ENCODE results near the gene CLIC4. TPM values are rescaled to one million over a fixed set of nuclear protein-coding genes. Genes with fewer than 3 reads are reported as not detected.

The CLIC4 gene
- total RNA-seq, 4 donors from 2014 or later: 53.0 to 151 (median 95.3) TPM

GRCh38 chr1:24849672-24850295, 104.5 kb downstream of the CLIC4 start:
- H3K4me3 ChIP-seq (replicated peaks in 1 of 3): no peak overlapping the region
- H3K36me3 ChIP-seq: no peaks in the 10 kb centered on the region
- 68% methylated on average over 9 of the region's 9 CpGs for WGBS, 2 donors
- no peak for DNase-seq
- no peak overlapping the region for H3K27ac ChIP-seq
- TF ChIP-seq CTCF (IDR thresholded peaks at IDR 0.05): peak in 1 of 6 experiments; percentile 5
- no peak for TF ChIP-seq POLR2A (IDR thresholded peaks at IDR 0.05)
- intact Hi-C loops (cut with DNase I): loop anchor here (5.0 to 10.0 kb wide), 3 partner anchors 48 to 353 kb away; no protein-coding TSS in a partner anchor
- peaks cover 7 to 9% of the 10 kb centered on the region in 2 donors for H3K4me1 ChIP-seq
- H3K27me3 ChIP-seq: no peaks in the 10 kb centered on the region
- H3K9me3 ChIP-seq: no peaks in the 10 kb centered on the region

GRCh38 chr1:24850328-24850920, 105.2 kb downstream of the CLIC4 start:
- no peaks in the 10 kb centered on the region for H3K36me3 ChIP-seq
- intact Hi-C loops (cut with DNase I): loop anchor here (5.0 to 10.0 kb wide), 3 partner anchors 47 to 352 kb away; no protein-coding TSS in a partner anchor
- H3K27ac ChIP-seq: no peak overlapping the region
- H3K4me1 ChIP-seq: peaks cover 7 to 9% of the 10 kb centered on the region in 2 donors
- no peaks in the 10 kb centered on the region for H3K27me3 ChIP-seq
- DNase-seq: no peak
- H3K4me3 ChIP-seq (replicated peaks in 1 of 3): no peak overlapping the region
- H3K9me3 ChIP-seq: no peaks in the 10 kb centered on the region
- 76 to 81% methylated on average over 6 of the region's 6 CpGs for WGBS, 2 donors
- TF ChIP-seq POLR2A (IDR thresholded peaks at IDR 0.05): no peak

GRCh38 chr1:24853649-24854048, 108.4 kb downstream of the CLIC4 start:
- Histone ChIP-seq H3K9me3 (no peaks in the 10 kb centered on the region), H3K27ac (no peak overlapping the region), H3K4me1 (peaks cover under 1 to 3% of the 10 kb centered on the region in 2 donors), H3K4me3 (replicated peaks in 1 of 3) (no peak overlapping the region), H3K27me3 (no peaks in the 10 kb centered on the region), H3K36me3 (no peaks in the 10 kb centered on the region)
- no peak for DNase-seq
- WGBS, 2 donors: 69 to 75% methylated on average over 6 of the region's 6 CpGs
- no peak for TF ChIP-seq POLR2A (IDR thresholded peaks at IDR 0.05)
- no peak for TF ChIP-seq CTCF (IDR thresholded peaks at IDR 0.05)
- intact Hi-C loops (cut with DNase I): loop anchor here (5.0 to 10.0 kb wide), 3 partner anchors 44 to 349 kb away; no protein-coding TSS in a partner anchor

- H3K36me3 ChIP-seq: no peaks in the 10 kb centered on the region
- no peaks in the 10 kb centered on the region for H3K4me1 ChIP-seq
- no peak for TF ChIP-seq CTCF (IDR thresholded peaks at IDR 0.05)
- TF ChIP-seq POLR2A (IDR thresholded peaks at IDR 0.05): no peak
- no peaks in the 10 kb centered on the region for H3K9me3 ChIP-seq
- no peak overlapping the region for H3K4me3 ChIP-seq (replicated peaks in 1 of 3)
- no peak overlapping the region for H3K27ac ChIP-seq
- WGBS, 2 donors: 64 to 69% methylated on average over 4 to 5 of the region's 5 CpGs
- intact Hi-C loops (cut with DNase I): loop anchor here (10.0 kb wide), 1 partner anchor 239 kb away; no protein-coding TSS in a partner anchor
- no peaks in the 10 kb centered on the region for H3K27me3 ChIP-seq
- DNase-seq: no peak
Measured at GRCh38 chr1:24855474-24855873, 110.2 kb downstream of the CLIC4 start.

- DNase-seq: no peak
Measured at GRCh38 chr1:24856787-24857506, 111.7 kb downstream of the CLIC4 start.

More at GRCh38 chr1:24856787-24857506, 111.7 kb downstream of the CLIC4 start:
- no peak overlapping the region for H3K27ac ChIP-seq
- H3K4me3 ChIP-seq (replicated peaks in 1 of 3): no peak overlapping the region
- H3K4me1 ChIP-seq: peaks cover 1 to 5% of the 10 kb centered on the region in 2 donors
- no peaks in the 10 kb centered on the region for H3K27me3 ChIP-seq
- H3K9me3 ChIP-seq: no peaks in the 10 kb centered on the region
- no peaks in the 10 kb centered on the region for H3K36me3 ChIP-seq
- no peak for TF ChIP-seq POLR2A (IDR thresholded peaks at IDR 0.05)
- TF ChIP-seq CTCF (IDR thresholded peaks at IDR 0.05): no peak
- 91 to 92% methylated on average over 16 of the region's 16 CpGs for WGBS, 2 donors
- intact Hi-C loops (cut with DNase I): loop anchor here (10.0 kb wide), 1 partner anchor 238 kb away; no protein-coding TSS in a partner anchor
